GM19035 (cell line): ENCODE data around the gene XRCC4.

Experiments
- ATAC-seq: cut with Tn5 transposase; IDR thresholded peaks from one replicate; pipeline ENCODE4 v1.9.1; 2021; ENCODE audit not compliant: unreplicated experiment

Gene XRCC4

GRCh38 chr5:83375049-83375745 is 297.9 kb downstream of the XRCC4 start:
- ATAC-seq, result no peak

- no peak for ATAC-seq
These were observed 299.1 kb downstream of the XRCC4 start for GRCh38 chr5:83376461-83376860.

- ATAC-seq, result no peak
These were observed 300.0 kb downstream of the XRCC4 start for GRCh38 chr5:83377131-83377865.

GRCh38 chr5:83378624-83379289 is 301.4 kb downstream of the XRCC4 start:
- ATAC-seq, result no peak

- no peak for ATAC-seq
These were observed 308.5 kb downstream of the XRCC4 start for GRCh38 chr5:83385812-83386211.

GRCh38 chr5:83387041-83387440 is 309.7 kb downstream of the XRCC4 start:
- no peak for ATAC-seq

GRCh38 chr5:83388608-83389007 is 311.3 kb downstream of the XRCC4 start:
- ATAC-seq, result no peak

- no peak for ATAC-seq
These were observed 315.6 kb downstream of the XRCC4 start for GRCh38 chr5:83392766-83393503.

- no peak for ATAC-seq
These were observed 316.1 kb downstream of the XRCC4 start for GRCh38 chr5:83393504-83393866.

- no peak for ATAC-seq
These were observed 316.8 kb downstream of the XRCC4 start for GRCh38 chr5:83394190-83394589.

GRCh38 chr5:83396662-83397061 is 319.3 kb downstream of the XRCC4 start:
- no peak for ATAC-seq

GRCh38 chr5:83397658-83398057 is 320.3 kb downstream of the XRCC4 start:
- no peak for ATAC-seq

GRCh38 chr5:83400241-83400640 is 322.9 kb downstream of the XRCC4 start:
- no peak for ATAC-seq

GRCh38 chr5:83400701-83401100 is 323.4 kb downstream of the XRCC4 start:
- no peak for ATAC-seq

GRCh38 chr5:83401122-83401731 is 323.9 kb downstream of the XRCC4 start:
- no peak for ATAC-seq

- ATAC-seq, result no peak
These were observed 324.4 kb downstream of the XRCC4 start for GRCh38 chr5:83401775-83402174.
